Mesendoderm (in vitro differentiated cells): ENCODE results near the gene DENND1A.

ENCODE experiments used
- DNase-seq: peaks from one replicate; pipeline ENCODE4 v3.0.0; 2013
- H2AK5ac ChIP-seq: 2 replicates; pipeline ENCODE4 v1.6.1; 2013; ENCODE audit warnings: low read length, inconsistent platforms
- H2BK120ac ChIP-seq: 2 replicates; pipeline ENCODE4 v1.6.1; 2013; ENCODE audit warnings: low read depth, mild to moderate bottlenecking, low read length, moderate library complexity, mixed read lengths
- H2BK15ac ChIP-seq: replicated peaks from 2 replicates; pipeline ENCODE4 v1.6.1; 2013; ENCODE audit warnings: low read depth, mild to moderate bottlenecking, moderate library complexity
- H2BK5ac ChIP-seq: 2 replicates; pipeline ENCODE4 v1.6.1; 2013; ENCODE audit warnings: low read length, inconsistent platforms
- H3K18ac ChIP-seq: 2 replicates; pipeline ENCODE4 v1.6.1; 2013; ENCODE audit warnings: mild to moderate bottlenecking, low read length, mixed read lengths
- H3K23ac ChIP-seq: one replicate; pipeline ENCODE4 v1.6.1; 2013; ENCODE audit warnings: low read length
- H3K27ac ChIP-seq: 2 replicates; pipeline ENCODE4 v1.5.1; 2013; ENCODE audit warnings: low read depth, mild to moderate bottlenecking, inconsistent platforms, low read length, moderate library complexity
- H3K27me3 ChIP-seq: 2 replicates; pipeline ENCODE4 v1.6.1; 2013; ENCODE audit warnings: low read length, control low read depth, mild to moderate bottlenecking, inconsistent platforms; ENCODE audit not compliant: insufficient read depth, poor library complexity
- H3K36me3 ChIP-seq: 2 replicates; pipeline ENCODE4 v1.6.1; 2013; ENCODE audit warnings: low read length, inconsistent platforms; ENCODE audit not compliant: control insufficient read depth, insufficient read depth
- H3K4ac ChIP-seq: one replicate; pipeline ENCODE4 v1.6.1; 2013; ENCODE audit warnings: low read depth, mild to moderate bottlenecking, low read length, moderate library complexity
- H3K4me1 ChIP-seq: 2 replicates; pipeline ENCODE4 v1.6.1; 2013; ENCODE audit warnings: low read depth, low read length, inconsistent platforms; ENCODE audit not compliant: control insufficient read depth
- H3K4me2 ChIP-seq: 2 replicates; pipeline ENCODE4 v1.6.1; 2013; ENCODE audit warnings: low read length
- H3K4me3 ChIP-seq: 2 replicates; pipeline ENCODE4 v1.5.1; 2013; ENCODE audit warnings: mild to moderate bottlenecking, low read length
- H3K56ac ChIP-seq: one replicate; pipeline ENCODE4 v1.6.1; 2013; ENCODE audit warnings: low read length
- H3K79me1 ChIP-seq: 2 replicates; pipeline ENCODE4 v1.6.1; 2013; ENCODE audit warnings: low read length, inconsistent platforms
- H3K79me2 ChIP-seq: 2 replicates; pipeline ENCODE4 v1.6.1; 2013; ENCODE audit warnings: mild to moderate bottlenecking, low read length; ENCODE audit not compliant: control insufficient read depth, insufficient read depth
- H3K9ac ChIP-seq: 2 replicates; pipeline ENCODE4 v1.6.1; 2013; ENCODE audit warnings: low read length, inconsistent platforms
- H4K5ac ChIP-seq: one replicate; pipeline ENCODE4 v1.6.1; 2013; ENCODE audit warnings: low read length
- H4K8ac ChIP-seq: one replicate; pipeline ENCODE4 v1.6.1; 2013; ENCODE audit warnings: low read depth, mild to moderate bottlenecking, control low read depth, low read length, moderate library complexity
- WGBS: extraction: QIAGEN DNeasy Blood & Tissue Kit; methylation state at CpG from one replicate; pipeline ENCODE4 v1.1.7; 2013; ENCODE audit warnings: low lambda C conversion rate, missing lambda C conversion rate; ENCODE audit not compliant: insufficient coverage; ENCODE audit errors: extremely low coverage; 5-methylcytosine and 5-hydroxymethylcytosine counted together

The DENND1A gene

GRCh38 chr9:123828449-123828848 is 101.5 kb downstream of the DENND1A start:
- H4K5ac ChIP-seq = no peak overlapping the region
- no peaks in the 10 kb centered on the region for H3K4me1 ChIP-seq
- no peak overlapping the region for H3K9ac ChIP-seq
- H2AK5ac ChIP-seq = no peak overlapping the region
- H3K4ac ChIP-seq = no peak overlapping the region
- no peaks in the 10 kb centered on the region for H3K36me3 ChIP-seq
- no peak overlapping the region for H3K23ac ChIP-seq
- no peak overlapping the region for H3K27ac ChIP-seq
- H2BK15ac ChIP-seq = no peak overlapping the region
- no peak overlapping the region for H3K56ac ChIP-seq
- no peak for DNase-seq
- H3K27me3 ChIP-seq = no peaks in the 10 kb centered on the region
- no peak overlapping the region for H3K4me3 ChIP-seq
- H3K4me2 ChIP-seq = no peak overlapping the region
- H4K8ac ChIP-seq = no peak overlapping the region
- H2BK5ac ChIP-seq = no peak overlapping the region
- H3K79me1 ChIP-seq = no peaks in the 10 kb centered on the region
- no peak overlapping the region for H2BK120ac ChIP-seq
- H3K79me2 ChIP-seq = no peaks in the 10 kb centered on the region
- H3K18ac ChIP-seq = no peak overlapping the region

- H2BK120ac ChIP-seq = no peak overlapping the region
- H3K79me2 ChIP-seq = no peaks in the 10 kb centered on the region
- no peak overlapping the region for H2BK5ac ChIP-seq
- no peak overlapping the region for H3K4ac ChIP-seq
- no peak overlapping the region for H3K23ac ChIP-seq
- no peak overlapping the region for H2AK5ac ChIP-seq
- no peak overlapping the region for H2BK15ac ChIP-seq
- peak; percentile 84 for DNase-seq
- H4K8ac ChIP-seq = no peak overlapping the region
- H3K4me2 ChIP-seq = no peak overlapping the region
- no peaks in the 10 kb centered on the region for H3K27me3 ChIP-seq
- no CpG with 5 or more reads among the region's 5 CpGs for WGBS
- no peak overlapping the region for H3K56ac ChIP-seq
- H3K4me3 ChIP-seq = no peak overlapping the region
- no peak overlapping the region for H3K27ac ChIP-seq
- no peaks in the 10 kb centered on the region for H3K36me3 ChIP-seq
- H3K18ac ChIP-seq = no peak overlapping the region
- no peaks in the 10 kb centered on the region for H3K4me1 ChIP-seq
- H3K9ac ChIP-seq = no peak overlapping the region
- H3K79me1 ChIP-seq = no peaks in the 10 kb centered on the region
- no peak overlapping the region for H4K5ac ChIP-seq
These were observed 104.4 kb downstream of the DENND1A start for GRCh38 chr9:123825342-123826060.

DNA sequence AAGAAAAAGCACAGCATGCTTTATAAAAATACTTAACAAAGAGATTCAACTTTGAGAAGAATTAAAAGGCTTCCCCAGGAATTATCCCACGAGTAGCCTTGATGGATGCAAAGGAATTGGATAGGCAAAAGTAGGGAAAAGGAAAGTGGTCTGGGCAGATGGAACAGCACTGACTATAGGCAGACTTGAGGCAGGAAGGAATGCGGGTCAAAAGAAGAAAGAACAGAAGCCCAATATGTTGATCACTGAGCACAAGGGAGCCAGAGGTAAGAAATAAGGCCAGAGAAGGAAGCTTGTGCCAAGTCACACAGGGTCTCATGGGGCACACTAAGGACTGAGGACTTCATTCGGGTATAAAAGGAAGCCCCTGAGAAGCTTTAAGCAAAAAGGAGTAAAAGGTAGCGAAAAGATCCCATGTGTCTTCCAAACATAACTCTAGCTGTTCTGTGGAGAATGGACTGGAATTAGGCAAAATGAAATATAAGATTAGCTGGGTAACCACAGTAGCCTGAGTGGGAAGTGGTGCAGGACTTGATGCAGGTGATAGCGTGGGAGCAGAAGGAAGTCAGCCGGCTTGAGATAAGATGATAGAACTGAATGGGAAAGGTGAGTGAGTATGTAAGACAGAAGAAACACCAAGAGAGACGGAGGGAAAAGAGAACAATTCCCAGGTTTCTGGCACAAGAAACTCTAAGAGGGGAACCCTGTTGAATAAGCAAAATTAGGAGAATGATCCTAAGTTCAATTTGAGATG is 106.6 kb downstream of the DENND1A start:
- Histone ChIP-seq H3K79me1 (no peaks in the 10 kb centered on the region), H4K5ac (no peak overlapping the region), H3K36me3 (no peaks in the 10 kb centered on the region), H3K4me2 (no peak overlapping the region), H3K4ac (no peak overlapping the region), H3K56ac (no peak overlapping the region), H2BK15ac (no peak overlapping the region), H4K8ac (no peak overlapping the region), H3K27me3 (no peaks in the 10 kb centered on the region), H2BK5ac (no peak overlapping the region), H2AK5ac (no peak overlapping the region), H3K4me3 (no peak overlapping the region), H3K23ac (no peak overlapping the region), H2BK120ac (no peak overlapping the region), H3K18ac (no peak overlapping the region), H3K27ac (no peak overlapping the region), H3K4me1 (no peaks in the 10 kb centered on the region), H3K9ac (no peak overlapping the region), H3K79me2 (no peaks in the 10 kb centered on the region)
- no CpG with 5 or more reads among the region's 7 CpGs for WGBS
- DNase-seq = no peak

- no peaks in the 10 kb centered on the region for H3K36me3 ChIP-seq
- no peak for DNase-seq
- no peak overlapping the region for H3K56ac ChIP-seq
- H3K4me2 ChIP-seq = no peak overlapping the region
- H3K18ac ChIP-seq = no peak overlapping the region
- no peak overlapping the region for H2BK5ac ChIP-seq
- no CpG with 5 or more reads among the region's 2 CpGs for WGBS
- no peaks in the 10 kb centered on the region for H3K27me3 ChIP-seq
- no peaks in the 10 kb centered on the region for H3K79me2 ChIP-seq
- no peak overlapping the region for H3K4ac ChIP-seq
- H2BK120ac ChIP-seq = no peak overlapping the region
- no peak overlapping the region for H4K8ac ChIP-seq
- H3K23ac ChIP-seq = no peak overlapping the region
- H3K27ac ChIP-seq = no peak overlapping the region
- H3K79me1 ChIP-seq = no peaks in the 10 kb centered on the region
- no peak overlapping the region for H3K4me3 ChIP-seq
- no peaks in the 10 kb centered on the region for H3K4me1 ChIP-seq
- no peak overlapping the region for H2BK15ac ChIP-seq
- H2AK5ac ChIP-seq = no peak overlapping the region
- H4K5ac ChIP-seq = no peak overlapping the region
- no peak overlapping the region for H3K9ac ChIP-seq
These were observed 108.3 kb downstream of the DENND1A start for GRCh38 chr9:123821619-123822018.

- no peaks in the 10 kb centered on the region for H3K79me2 ChIP-seq
- DNase-seq = no peak
- no peak overlapping the region for H3K23ac ChIP-seq
These were observed 109.8 kb downstream of the DENND1A start for GRCh38 chr9:123820139-123820538.

More at GRCh38 chr9:123820139-123820538, 109.8 kb downstream of the DENND1A start:
- Histone ChIP-seq H3K4me2 (no peak overlapping the region), H4K5ac (no peak overlapping the region), H3K79me1 (no peaks in the 10 kb centered on the region), H2BK120ac (no peak overlapping the region), H4K8ac (no peak overlapping the region), H3K4ac (no peak overlapping the region), H3K27ac (no peak overlapping the region), H2AK5ac (no peak overlapping the region), H2BK15ac (no peak overlapping the region), H3K18ac (no peak overlapping the region), H3K4me3 (no peak overlapping the region), H3K36me3 (no peaks in the 10 kb centered on the region), H3K9ac (no peak overlapping the region), H3K56ac (no peak overlapping the region), H2BK5ac (no peak overlapping the region), H3K4me1 (no peaks in the 10 kb centered on the region), H3K27me3 (no peaks in the 10 kb centered on the region)
- no CpG with 5 or more reads among the region's 4 CpGs for WGBS
